Fibroblast of peridontal ligament (primary cell): ENCODE data around the gene KMT5B.
A peak's percentile ranks its signal among the peaks of the same experiment; 100 is the strongest.

Source experiments
- DNase-seq: peaks from one replicate; pipeline ENCODE4 v3.0.0-alpha.2; 2010; ENCODE audit errors: extremely low read depth

Gene KMT5B

DNA sequence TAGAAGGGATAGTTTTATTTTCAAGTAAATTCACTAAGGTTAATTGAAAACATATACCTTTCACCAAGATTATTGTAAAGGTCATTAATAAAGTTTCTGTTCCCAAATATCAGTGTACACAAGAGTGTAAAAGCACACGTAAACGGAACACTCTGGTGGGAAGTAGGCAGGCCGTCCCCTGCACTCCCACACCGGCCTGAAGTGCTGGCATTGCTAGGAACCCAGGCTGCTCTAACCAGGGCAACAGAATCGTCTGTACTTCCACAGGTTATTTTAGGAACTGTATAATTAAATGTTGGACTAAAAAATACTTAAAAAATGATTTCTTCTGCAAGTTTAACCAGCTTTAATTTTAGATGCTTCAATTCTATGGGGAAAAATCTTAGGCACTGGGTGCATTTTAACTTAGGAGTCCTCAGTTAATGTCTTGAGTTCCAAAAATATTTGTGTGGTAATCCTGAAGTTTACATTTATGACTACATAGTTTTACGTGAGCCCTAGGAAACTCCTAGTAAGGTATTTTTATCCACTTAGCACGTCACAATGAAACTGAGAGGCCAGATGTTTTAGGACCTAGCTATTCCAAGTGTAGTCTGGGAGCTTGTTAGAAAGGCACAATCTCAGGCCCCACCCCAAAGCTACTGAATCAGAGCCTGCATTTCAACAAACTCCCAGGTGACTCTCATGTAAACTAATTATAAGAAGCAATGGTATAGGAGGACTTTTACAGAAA lies 31.2 kb downstream of the KMT5B start:
- DNase-seq, result peak; percentile 75

DNA sequence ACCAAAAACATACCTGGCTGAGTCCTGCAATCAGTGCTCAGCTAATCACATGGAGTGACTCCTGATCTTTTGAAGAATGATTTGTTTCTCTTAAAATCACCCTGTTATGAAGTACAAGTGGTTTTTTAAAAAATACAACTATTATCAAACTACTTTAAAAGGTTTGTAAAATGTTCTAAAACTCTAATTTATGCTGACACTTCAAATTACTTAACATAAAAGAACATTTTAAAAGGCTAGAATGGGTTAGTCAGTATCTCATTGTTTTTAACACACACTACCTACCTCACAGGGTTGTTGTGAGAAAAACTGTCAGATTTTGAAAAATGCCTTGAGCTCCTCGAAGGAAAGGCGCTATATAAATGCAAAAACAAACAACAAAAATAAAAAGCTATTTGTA lies 33.2 kb downstream of the KMT5B start:
- DNase-seq, result no peak

DNA sequence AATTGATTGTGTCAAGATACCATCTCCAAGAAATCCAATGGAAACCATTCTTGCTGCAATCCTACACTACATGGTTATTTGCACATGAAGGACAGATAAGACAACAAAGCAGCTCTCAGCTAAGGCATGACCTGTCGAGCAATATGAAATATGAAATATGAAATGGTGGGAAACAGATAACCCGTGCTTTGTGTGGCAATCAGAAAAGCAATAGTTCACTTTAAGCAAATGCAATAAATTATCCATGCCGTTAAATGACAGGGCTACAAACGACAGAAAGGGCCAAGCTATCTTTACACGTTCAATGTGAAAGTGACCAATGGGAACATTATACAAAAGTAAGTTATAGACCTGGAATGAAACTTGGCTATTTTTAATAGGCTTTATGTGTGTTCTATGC lies 35.2 kb downstream of the KMT5B start:
- DNase-seq, result no peak

DNA sequence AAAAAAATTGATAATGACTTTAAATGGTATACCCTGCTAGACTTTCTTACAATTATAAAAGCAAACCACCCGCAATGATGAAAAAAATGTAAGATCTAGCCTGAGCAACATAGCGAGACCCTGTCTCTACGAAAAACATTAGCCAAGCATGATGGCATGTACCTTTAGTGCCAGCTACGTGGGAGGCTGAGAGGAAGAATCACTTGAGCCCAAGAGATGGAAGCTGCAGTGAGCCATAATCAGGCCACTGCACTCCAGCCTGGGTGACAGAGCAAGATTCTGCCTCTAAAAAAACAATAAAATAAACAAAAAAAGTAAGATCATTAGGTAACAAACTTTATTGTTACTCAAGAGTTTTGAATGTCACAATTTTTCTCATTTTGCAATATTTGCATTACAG lies 39.2 kb downstream of the KMT5B start:
- no peak for DNase-seq

DNA sequence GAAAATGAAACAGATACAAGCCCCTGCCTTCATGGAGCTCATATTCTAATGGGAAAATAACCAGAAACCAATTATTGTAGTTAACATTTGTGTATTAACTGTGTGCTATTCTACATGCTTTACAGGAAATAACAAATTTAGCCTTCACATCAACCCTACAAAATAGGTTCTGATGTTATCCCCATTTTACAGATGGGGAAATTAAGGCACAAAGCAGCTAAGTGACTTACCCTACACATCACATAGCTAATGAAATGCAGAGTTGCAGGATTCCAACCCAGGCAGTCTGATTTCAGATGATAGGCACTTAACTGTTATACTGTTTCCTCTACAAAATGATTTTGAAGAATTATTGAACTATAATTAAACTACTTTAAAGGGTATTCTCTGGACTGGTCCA lies 43.7 kb downstream of the KMT5B start:
- no peak for DNase-seq

DNA sequence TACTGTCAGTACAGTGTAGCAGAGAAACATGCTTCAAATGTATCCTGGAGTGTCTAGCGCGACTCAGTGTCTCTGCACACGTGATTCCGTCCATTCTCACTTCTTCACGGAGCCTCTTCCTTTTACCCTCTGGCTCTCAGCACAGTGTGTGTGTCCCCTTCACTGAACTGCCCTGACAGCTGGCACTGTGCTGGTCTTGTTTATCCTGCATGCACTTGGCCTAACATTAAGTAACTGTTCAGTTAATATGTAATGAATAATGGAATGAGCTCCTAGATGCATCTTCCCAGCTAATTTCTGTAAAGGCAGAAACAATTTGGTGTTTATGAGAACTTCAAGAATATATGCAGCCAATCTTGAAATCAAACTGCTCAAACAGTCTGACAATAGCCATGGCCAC lies 44.4 kb downstream of the KMT5B start:
- no peak for DNase-seq

DNA sequence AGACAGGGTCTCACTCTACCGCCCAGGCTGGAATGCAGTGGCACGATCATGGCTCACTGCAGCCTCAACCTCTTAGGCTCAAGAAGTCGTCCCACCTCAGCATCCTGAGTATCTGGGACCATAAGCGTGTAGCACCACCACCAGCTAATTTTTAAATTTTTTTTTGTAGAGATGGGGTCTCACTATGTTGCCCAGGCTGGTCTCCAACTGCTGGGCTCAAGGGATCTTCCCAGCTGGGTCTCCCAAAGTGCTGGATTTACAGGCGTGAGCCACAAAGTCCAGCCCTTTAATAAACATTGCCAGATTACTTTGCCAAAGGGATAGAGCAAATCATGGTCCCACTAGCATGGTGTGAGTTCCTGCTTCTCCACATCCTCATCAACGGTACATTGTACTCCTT lies 45.6 kb downstream of the KMT5B start:
- DNase-seq, result no peak

DNA sequence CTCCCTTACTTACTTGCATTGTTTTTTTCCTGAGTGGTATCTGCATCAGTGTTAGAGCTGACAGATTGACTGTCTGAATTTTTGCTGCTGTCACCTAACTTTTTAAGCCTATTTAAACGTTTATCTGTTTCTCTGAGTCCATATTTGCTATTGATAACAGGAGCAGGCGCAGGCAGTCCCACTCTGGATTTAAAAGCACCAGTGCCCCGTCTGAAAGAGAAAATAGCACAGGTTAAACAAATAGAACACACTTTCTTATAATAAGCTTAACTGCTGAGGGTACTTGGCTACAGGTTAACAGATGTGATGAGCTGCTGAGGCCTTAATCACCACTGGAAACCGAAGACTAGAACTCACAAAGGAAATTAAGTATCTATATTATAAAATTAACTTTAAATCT lies 46.1 kb downstream of the KMT5B start:
- DNase-seq, result no peak

DNA sequence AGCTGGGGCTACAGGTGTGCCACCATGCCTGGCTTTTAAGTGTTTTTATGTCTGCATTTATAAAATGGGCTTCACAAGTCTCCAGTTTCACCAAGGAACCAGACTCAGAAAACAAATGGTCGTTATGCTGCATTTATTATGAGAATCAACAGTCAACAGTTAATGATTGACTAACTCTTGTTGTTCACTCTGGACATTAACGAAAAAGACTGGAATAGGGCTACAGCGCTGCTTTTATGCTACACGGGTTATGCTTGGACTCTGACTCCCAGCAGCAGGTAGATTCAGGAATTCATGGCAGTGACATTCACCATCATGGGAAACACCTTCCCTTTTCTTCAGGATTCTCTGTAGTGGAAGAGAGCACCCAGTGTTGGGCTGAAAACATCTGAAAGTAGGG lies 47.5 kb downstream of the KMT5B start:
- DNase-seq, result no peak

DNA sequence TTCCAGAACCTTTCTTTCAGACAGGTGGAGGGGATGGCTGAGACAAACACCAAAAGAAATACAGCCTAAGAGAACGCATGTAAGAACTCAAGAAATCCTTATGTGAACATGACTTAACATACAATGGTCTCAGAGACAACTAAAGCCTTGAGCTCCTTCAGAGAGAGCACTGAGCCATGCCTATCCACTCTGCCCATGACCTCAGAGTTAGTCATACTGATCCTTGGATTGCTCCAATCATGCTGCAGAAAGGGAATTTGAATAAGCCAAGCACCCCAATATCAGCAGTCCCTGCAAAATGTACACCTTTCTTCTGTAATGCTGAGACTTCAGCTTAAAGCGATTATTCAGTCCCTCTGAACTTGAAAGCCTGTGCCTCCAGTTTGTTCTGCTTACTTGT lies 48.7 kb downstream of the KMT5B start:
- DNase-seq, result peak; percentile 27

DNA sequence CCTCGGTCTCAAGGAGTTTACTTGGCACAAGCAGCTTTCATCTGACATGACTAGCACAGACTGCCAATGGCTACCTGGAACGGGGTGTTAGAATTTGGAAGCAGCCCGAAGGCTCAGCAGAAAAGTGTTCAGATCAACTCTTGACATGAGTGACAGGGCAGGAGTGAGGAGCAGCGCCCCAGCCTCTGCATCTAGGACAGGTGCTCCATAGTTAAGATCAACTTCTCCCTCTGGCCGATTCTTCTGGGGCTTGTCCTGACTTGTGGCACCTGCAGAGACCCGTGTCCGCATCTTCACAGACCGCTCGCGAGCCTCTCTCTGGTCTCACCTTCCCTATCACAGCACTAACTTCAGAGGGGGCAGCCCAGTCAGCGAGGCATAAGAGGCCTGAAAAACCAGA lies 49.4 kb downstream of the KMT5B start:
- DNase-seq, result no peak

DNA sequence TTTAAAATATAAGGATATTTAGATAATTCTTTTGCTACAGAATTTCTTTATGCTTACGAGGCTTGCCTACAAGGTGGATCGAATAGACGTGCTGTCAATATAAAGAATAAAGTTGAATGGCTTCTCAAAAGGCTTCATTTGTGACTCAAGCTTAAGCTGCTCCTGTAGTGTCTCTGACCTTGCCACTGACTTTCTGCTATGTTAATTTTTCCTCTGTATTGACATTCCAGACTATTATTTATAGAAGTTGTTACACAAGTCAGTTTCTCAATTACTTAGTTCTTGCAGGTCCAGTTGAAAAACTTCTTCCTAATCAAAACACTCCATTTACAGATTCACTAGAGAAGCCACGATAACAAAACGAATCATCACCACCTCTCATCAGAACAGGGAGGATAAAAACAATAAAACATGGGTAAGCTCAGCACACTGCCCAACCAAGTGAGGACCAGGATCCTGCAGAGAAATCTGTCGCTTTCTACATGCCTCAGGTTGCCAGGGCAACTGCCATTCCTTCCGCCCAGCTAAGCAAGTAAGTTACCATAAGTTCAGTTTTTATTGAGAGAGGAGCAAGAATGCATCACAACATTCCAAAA lies 52.9 kb downstream of the KMT5B start:
- peak; percentile 25 for DNase-seq

DNA sequence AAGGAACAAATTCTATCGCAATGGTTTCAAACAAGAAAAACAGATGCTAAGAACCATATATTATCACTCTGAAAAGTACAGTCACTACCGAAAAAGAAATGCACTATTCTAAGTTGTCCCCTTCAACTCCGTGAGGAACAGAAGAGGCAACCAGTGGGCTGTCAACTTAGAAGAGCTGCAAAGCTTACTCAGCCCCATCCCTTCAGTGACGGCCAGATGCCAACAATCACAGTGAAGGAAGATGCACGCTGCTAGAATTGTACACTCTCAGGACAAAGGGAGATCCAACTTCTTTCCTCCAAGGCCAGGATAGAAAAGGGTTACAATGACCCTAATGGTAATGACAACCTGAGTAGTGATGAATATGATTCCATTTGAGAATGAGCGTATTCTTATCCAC lies 53.4 kb downstream of the KMT5B start:
- no peak for DNase-seq

DNA sequence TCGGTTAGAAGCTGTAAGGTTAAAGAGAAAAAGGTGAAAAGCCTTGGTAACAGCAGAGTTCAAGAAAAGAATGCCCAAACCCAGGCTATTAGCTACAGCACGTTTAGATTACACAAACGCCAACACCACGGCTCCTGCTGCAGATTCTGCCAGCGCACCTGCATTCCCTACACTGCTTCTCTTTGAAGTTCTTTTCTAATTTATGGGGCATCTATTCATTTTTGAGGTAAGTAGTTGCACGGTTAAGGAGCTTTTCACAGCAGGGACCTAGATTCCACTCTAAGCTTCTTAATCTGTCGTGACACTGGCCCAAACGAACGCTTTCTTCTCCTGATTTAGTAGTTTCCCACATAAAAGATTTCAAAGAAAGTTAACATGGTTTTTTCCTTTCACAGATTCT lies 53.9 kb downstream of the KMT5B start:
- DNase-seq, result no peak

DNA sequence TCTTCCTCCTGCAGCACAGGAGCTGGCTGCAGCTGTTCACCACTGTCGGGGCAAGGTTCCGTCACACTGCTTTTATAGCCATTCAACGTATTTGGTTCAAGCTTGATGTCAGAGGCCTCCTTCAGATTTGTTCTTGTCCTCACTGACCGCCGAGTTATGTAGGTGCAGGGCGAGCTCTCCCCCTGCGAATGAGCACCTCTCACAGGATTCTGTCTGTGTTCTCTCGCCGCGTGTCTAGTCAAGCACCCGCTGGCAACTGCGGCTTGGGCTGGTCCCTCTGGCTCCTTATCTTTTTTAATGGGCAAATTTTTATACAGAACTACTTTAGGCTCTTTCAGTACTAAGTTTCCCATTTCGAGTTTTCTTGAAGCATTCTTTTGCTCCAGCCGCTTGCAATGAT lies 54.5 kb downstream of the KMT5B start:
- no peak for DNase-seq

DNA sequence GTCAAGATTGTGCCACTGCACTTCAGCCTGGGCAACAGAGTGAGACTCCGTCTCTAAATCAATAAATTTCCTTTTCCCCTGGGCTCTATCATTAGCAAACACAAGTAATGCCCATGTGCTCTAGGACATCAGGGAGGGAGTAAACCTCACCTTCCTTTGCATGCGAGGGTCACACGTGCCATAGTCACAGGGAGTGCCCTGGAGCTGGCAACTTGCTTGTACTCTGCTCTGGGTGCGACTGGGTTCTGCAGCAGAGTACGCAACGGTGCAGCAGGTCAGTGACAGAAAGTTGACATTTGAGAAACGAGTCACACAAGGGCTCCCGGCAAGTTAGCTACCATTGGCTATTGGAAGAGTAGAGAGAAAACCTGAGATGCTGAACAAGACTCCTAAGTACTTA lies 59.4 kb downstream of the KMT5B start:
- no peak for DNase-seq

DNA sequence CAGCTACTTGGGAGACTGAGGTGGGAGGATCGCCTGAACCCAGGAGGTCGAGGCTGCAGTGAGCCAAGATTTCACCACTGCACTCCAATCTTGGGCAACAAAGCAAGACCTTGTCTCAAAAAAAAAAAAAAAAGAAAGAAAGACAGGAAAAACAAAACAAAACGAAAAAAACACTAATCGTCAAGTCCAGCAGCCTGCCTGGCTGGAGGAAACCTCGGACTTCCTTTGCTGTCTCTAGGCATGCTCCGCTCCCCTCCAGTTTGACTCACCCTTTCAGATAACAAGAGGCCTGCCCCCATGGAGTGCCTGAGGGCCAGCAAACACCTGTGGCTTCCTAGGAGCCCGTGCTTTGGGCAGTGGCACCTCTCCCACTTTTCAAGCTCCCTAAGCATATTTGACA lies 63.1 kb downstream of the KMT5B start:
- no peak for DNase-seq

DNA sequence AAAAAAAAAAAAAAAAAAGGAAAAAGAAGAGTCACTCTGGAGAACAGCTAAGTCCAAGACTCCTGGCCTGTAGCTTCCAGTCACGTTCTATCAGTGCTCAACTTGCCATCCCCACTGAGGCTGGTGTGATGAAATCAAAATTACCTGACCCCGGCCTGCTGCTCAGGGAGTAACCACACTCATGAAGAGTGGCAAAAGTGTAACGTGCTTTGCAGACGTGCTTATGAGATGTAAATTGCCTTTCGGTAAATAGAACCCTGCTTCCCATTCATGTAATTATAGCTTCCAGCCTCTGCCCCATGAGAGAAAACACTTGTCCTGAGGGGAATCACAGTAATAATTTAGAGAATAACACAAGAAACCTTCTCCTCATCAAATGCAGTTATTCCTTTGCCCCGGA lies 63.7 kb downstream of the KMT5B start:
- DNase-seq, result no peak

DNA sequence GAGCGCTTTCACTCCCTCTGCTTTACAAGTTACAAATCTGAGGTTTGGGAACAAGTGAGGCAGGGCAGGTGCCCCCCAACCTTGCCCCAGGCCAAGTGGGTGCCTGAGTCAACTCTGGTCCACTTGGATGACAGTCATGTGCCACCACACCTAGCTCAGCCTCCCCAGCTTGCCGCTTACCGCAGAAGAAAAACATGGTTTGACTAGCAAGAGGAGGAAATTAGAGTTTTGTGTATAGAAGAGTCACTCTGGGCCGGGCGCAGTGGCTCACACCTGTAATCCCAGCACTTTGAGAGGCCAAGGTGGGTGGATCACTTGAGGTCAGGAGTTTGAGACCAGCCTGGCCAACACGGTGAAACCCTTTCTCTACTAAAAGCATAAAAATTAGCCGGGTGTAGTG lies 64.2 kb downstream of the KMT5B start:
- DNase-seq, result no peak

DNA sequence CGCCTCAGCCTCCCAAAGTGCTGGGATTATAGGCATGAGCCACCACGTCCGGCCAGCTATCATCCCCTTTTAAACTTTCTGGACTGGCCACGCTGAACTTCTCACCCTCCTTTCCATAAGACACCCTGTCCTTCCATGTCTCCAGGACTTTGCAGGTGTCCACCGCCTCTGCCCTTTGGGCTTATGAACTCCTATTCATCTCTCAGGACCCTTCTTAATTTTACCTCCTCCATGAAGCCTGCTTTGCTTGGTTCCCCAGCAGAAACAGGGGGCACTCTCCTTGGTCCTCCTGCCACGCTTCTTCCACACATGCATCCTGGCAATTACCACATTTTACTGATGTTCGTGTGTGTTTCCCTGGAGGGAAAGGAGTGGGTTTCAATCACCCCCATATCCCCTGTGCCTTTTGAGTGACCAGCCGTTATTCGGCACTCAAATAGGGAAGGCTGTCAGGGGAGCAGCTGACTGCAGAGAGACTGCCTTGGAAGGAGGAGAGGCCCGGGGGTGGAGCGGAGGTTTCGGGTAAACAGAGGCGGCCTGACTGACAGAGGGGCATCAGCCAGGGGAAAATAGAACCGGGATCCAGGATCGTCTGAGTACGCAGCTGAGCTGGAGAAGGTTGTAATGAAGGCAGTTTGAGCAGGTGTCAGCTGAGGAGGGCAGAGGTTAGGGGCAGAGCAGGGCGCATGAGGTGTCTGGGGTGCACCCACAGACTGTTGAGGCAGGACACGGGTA lies 64.9 kb downstream of the KMT5B start:
- no peak for DNase-seq

DNA sequence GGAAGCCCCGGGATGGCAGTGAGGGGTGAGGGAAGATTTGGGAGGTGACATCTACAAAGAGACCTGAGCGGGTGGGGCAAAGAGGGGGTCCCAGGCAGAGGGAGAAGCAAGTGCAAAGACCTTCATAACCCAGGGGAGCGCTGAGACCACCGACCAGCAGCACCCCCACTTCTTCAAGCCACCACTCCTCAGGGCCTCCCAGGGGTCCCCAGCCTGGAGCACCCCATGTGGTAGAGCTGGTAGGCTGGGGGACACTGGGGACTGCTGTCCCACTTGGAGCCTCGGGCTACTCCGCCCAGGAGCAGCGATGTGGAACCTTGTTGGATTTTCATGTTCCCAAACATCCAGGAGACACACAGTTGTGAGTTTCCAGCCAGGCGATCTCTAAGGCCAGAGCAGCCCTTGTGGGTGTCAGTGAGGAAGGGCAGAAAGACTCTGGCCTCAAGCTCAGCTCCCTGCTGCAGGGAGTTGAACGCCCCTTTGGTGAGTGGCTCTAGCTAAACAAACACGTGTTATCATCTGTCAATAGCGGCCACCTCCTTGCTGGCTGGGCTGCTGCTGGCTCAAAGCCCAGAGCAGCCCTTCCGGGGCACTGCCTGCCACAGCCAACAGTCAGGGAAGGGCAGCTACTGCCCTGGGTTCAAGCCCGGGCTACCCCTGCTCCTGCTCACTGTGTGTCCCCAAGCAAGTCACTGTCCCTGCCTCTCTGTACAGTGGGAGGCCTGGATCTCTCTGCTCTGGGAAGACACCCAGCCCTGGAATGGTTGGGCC lies 66.2 kb downstream of the KMT5B start:
- DNase-seq, result no peak

DNA sequence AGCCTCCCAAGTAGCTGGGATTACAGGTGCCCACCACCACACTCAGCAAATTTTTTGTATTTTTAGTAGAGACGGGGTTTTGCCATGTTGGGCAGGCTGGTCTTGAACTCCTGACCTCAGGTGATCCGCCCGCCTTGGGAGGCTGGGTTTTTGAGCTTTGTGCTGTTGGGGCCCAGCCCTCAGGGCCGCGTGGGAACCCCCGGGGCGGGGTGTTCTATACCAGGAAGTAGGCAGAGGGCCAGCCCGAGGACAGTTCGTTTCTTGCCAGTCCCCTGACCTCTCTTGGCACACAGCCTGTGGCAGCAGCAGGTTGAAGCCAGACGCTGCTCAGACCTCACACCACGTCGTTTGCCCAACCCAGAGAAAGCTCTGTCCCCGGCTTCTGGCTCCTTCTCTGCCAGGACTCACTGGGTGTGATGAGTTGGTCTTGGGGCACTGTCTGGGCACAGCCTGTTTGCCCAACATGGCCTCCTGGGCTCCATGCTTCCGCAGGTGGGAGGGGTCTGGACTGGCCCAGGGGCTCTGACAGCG lies 67.0 kb downstream of the KMT5B start:
- DNase-seq, result no peak
